Nephron progenitor cell (in vitro differentiated cells): Measurements from ENCODE around the gene IRS2.

ENCODE experiments used
- DNase-seq: peaks from one replicate; pipeline ENCODE4 v3.0.0; 2021
- H3K27ac Mint-ChIP-seq: 2 replicates; pipeline ENCODE4 v1.8.0; 2021; ENCODE audit warnings: mild to moderate bottlenecking, moderate library complexity, mixed read lengths
- H3K27me3 Mint-ChIP-seq: 2 replicates; pipeline ENCODE4 v1.8.0; 2021; ENCODE audit warnings: mild to moderate bottlenecking, low read depth, mixed read lengths; ENCODE audit not compliant: poor library complexity
- H3K36me3 Mint-ChIP-seq: 2 replicates; pipeline ENCODE4 v1.8.0; 2021; ENCODE audit warnings: low read depth, mixed read lengths
- H3K4me1 Mint-ChIP-seq: 2 replicates; pipeline ENCODE4 v1.8.0; 2021; ENCODE audit warnings: mixed read lengths
- H3K4me3 Mint-ChIP-seq: 2 replicates; pipeline ENCODE4 v1.8.0; 2021; ENCODE audit warnings: mild to moderate bottlenecking, moderate library complexity, mixed read lengths
- H3K9me3 Mint-ChIP-seq: 2 replicates; pipeline ENCODE4 v1.8.0; 2021; ENCODE audit warnings: mild to moderate bottlenecking, moderate library complexity, mixed read lengths
- TF ChIP-seq, protein P1 (sequence below): fragments of 200-600 bp; sonication (generic); IDR thresholded peaks from 2 replicates; pipeline ENCODE4 v1.5.0; 2021; ENCODE audit warnings: antibody characterized with exemption

IRS2 gene

GRCh38 chr13:109809216-109809932 is 23.0 kb upstream of the IRS2 start:
- no peak for DNase-seq
- Mint-ChIP-seq H3K27ac (no peak overlapping the region), H3K9me3 (no peaks in the 10 kb centered on the region), H3K4me1 (peaks cover 4% of the 10 kb centered on the region), H3K27me3 (no peaks in the 10 kb centered on the region), H3K4me3 (no peak overlapping the region), H3K36me3 (no peaks in the 10 kb centered on the region)
- TF ChIP-seq, protein P1, sequence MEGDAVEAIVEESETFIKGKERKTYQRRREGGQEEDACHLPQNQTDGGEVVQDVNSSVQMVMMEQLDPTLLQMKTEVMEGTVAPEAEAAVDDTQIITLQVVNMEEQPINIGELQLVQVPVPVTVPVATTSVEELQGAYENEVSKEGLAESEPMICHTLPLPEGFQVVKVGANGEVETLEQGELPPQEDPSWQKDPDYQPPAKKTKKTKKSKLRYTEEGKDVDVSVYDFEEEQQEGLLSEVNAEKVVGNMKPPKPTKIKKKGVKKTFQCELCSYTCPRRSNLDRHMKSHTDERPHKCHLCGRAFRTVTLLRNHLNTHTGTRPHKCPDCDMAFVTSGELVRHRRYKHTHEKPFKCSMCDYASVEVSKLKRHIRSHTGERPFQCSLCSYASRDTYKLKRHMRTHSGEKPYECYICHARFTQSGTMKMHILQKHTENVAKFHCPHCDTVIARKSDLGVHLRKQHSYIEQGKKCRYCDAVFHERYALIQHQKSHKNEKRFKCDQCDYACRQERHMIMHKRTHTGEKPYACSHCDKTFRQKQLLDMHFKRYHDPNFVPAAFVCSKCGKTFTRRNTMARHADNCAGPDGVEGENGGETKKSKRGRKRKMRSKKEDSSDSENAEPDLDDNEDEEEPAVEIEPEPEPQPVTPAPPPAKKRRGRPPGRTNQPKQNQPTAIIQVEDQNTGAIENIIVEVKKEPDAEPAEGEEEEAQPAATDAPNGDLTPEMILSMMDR, result no peak

DNA sequence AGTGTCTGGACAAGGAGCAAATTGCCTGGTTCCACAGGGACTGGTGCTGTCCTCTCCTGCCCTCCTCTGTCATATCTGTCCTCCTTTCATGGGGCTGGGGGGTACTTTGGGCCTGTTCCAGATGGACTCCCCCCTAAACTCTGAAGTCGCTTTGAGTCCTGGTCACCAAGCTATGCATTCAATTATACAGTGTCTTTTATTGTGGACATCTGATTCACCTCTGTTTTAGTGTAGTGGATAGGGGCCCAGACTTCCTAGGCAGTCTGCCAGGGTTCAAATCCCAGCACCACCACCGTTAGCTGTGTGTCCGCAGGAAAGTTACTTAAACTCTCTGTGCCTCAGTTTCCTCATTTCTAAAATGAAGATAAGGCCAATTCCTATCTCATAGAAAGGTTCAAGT is 21.0 kb upstream of the IRS2 start:
- Mint-ChIP-seq H3K4me3 (no peak overlapping the region), H3K27me3 (peaks cover 3% of the 10 kb centered on the region), H3K36me3 (no peaks in the 10 kb centered on the region), H3K9me3 (no peaks in the 10 kb centered on the region), H3K4me1 (peaks cover 6% of the 10 kb centered on the region), H3K27ac (no peak overlapping the region)
- TF ChIP-seq, protein P1, result no peak
- DNase-seq, result no peak

DNA sequence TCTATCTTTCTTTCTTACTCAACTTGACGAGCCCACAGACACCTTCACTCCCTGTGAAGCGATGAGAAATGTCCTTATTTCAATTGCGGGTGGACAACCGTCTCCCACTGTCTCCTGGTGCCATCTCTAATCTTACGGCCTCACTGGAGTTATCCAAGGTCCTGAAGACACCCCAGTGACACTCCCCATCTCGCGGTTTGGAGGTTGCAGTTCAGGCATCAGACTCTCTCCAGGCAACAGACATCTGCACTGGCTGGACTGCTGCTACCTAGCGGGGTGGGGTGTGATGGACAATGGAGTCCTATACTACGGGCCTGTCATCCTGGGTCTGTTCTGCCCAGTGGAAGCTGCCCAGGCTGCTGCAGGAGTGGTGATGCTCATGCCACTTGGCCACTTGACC is 18.3 kb upstream of the IRS2 start:
- peak; percentile 16 for DNase-seq
- peaks cover 3% of the 10 kb centered on the region for H3K27me3 Mint-ChIP-seq
- peaks cover 6% of the 10 kb centered on the region for H3K4me1 Mint-ChIP-seq
- no peak overlapping the region for H3K4me3 Mint-ChIP-seq
- TF ChIP-seq, protein P1, result no peak
- H3K36me3 Mint-ChIP-seq, result no peaks in the 10 kb centered on the region
- no peak overlapping the region for H3K27ac Mint-ChIP-seq
- H3K9me3 Mint-ChIP-seq, result no peaks in the 10 kb centered on the region

DNA sequence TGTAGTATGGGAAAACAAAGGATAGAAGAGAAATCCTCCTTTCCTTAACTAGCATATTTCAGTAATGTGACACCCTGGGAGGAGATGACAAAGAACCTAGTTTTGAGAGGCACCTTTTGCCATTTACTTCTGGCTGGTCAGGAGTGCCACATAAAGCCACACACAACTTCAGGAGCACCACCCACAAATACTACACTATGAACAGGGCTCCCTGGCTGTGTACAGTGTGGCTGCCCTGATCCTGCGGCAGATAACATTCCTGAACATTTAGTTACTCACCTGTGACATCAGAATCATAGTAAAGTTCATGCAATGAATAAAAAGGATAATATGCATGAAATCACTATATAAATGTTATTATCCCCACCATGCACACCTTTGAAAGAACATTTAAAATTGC is 17.4 kb upstream of the IRS2 start:
- DNase-seq, result no peak
- H3K27ac Mint-ChIP-seq, result no peak overlapping the region
- H3K4me3 Mint-ChIP-seq, result no peak overlapping the region
- H3K36me3 Mint-ChIP-seq, result no peaks in the 10 kb centered on the region
- no peaks in the 10 kb centered on the region for H3K9me3 Mint-ChIP-seq
- TF ChIP-seq, protein P1, result no peak
- H3K4me1 Mint-ChIP-seq, result peaks cover 6% of the 10 kb centered on the region
- H3K27me3 Mint-ChIP-seq, result peaks cover 3% of the 10 kb centered on the region

DNA sequence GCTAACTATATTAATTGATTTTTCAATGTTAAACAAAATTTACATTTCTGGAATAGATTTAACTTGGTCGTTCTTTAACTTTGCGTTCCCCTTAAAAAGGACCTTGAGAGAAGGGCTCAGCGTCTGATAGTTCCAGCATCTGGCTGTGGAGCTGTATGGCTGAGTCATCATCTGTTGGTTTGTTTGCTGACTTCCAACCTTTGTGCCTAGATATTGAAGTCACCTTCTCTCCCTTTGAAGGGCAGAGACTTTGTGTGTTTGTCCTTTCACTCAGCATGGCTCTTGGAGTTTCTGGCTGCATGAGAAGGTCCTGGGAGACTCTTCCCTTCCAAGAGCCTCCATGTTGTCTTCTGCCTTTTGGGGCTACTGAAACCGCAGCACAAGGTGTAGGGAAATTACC is 16.6 kb upstream of the IRS2 start:
- Mint-ChIP-seq H3K36me3 (no peaks in the 10 kb centered on the region), H3K4me3 (no peak overlapping the region), H3K9me3 (no peaks in the 10 kb centered on the region), H3K27me3 (peaks cover 7% of the 10 kb centered on the region), H3K4me1 (peaks cover 6% of the 10 kb centered on the region), H3K27ac (no peak overlapping the region)
- no peak for DNase-seq
- TF ChIP-seq, protein P1, result no peak

- TF ChIP-seq, protein P1, result no peak
- Mint-ChIP-seq H3K9me3 (no peaks in the 10 kb centered on the region), H3K4me3 (no peak overlapping the region), H3K27ac (no peak overlapping the region), H3K36me3 (no peaks in the 10 kb centered on the region), H3K4me1 (peaks cover 13% of the 10 kb centered on the region), H3K27me3 (peaks cover 15% of the 10 kb centered on the region)
- no peak for DNase-seq
Measured at GRCh38 chr13:109795011-109795410, 8.6 kb upstream of the IRS2 start.
